NCI-H69 (cell line): ENCODE measurements around the gene DLX3.
A peak's percentile ranks its signal among the peaks of the same experiment; 100 is the strongest.
"Not testable (repeated sequence)": the region's sequence is repeated elsewhere in the genome, so short reads cannot be mapped to it uniquely, and the experiment has no call there.

Experiments used
- DNase-seq: peaks from one replicate; lab custom pipeline; 2025; lab: John Stamatoyannopoulos, UW

Gene DLX3

GRCh38 chr17:49995055-49995738, at the start of gene DLX3:
Gene DLX3 (minus strand): TSS chr17:49995224. CDS start chr17:49994998, 226 bp downstream.
- DNase-seq = peak; percentile 98

- no peak for DNase-seq
These were observed 49.5 kb upstream of the DLX3 start for GRCh38 chr17:50044483-50044882.

- DNase-seq = no peak
These were observed 48.5 kb upstream of the DLX3 start for GRCh38 chr17:50043290-50044148.

GRCh38 chr17:50042211-50042610, 47.2 kb upstream of the DLX3 start:
- no peak for DNase-seq

GRCh38 chr17:50040496-50040895, 45.5 kb upstream of the DLX3 start:
- not testable (repeated sequence) for DNase-seq

GRCh38 chr17:50039058-50039457, 44.0 kb upstream of the DLX3 start:
- DNase-seq = no peak

DNA sequence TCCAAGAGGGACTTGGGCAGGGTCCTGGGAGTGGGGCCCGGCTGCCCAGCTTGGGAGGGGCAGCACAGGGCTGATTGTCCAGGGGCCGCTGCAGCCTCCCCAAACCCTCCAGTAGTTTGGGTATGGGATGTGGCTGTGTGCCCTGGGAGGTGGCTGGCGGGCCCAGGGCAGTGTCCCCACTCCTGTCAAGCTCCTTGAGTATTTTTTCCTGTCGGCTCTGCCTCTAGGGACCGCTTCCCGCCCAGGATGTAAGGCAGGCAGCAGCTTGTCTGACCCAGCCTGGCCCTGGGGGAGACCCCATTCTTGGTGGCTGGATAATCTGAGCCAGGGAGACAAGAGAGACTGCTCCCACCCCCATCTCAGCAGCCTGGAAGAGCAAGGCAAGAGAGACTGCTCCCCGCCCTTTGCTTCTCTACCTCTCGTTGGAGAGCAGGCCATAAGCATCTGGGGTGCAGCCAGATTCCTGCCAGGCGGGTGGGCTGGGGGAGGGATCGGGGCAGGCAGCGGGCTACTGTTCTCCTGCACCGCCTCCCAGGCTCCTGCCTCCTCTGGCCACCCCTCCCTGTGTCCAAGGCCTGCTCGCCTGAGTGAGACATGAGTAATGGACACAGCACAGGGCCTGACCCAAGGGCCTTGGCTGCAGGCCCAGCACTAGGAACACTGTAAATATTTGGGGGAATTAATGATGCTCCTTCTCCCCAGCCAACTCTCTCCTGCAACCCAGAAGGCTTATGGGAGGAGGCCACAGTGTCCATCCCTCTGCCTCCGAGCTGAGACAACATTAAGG, 42.5 kb upstream of the DLX3 start:
- DNase-seq = peak; percentile 63

DNA sequence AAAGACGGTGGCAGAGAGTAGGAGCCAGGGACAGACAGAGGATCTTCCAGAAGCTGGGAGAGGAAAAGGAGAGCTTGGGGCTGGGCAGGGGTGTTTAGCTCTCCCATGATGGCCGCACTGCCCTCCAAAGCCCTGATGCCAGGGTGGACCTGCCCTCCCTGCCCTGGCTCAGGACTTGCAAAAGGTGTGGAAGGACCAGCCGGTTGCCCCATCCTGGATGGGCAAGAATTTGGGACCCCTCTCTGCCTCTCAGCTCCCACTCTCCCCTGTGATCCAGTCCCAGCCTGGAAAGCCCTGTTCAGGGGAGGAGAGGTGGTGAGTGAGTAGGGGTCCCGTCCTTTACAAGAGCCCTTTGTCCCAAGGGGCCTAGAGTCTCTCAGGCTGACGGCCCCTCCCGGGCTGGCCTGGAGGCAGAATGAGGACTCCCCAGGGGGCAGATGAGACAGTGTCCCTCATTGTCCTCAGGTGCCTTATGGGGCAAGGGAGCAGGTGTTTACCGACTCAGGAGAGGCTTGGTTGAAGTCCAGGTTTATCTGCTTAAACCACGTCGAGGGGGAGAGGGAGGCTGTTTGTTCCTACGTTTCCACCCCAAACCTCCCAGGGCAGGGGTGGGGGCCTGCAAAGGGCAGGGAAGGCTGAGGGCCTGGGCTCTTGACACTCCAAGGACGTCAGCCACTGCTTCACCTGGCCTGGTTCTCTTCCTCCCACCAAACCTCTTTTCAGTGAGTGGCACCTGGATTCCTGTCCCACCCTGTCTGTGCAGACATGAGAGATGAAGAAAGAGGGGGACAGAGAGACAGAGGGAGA, 41.6 kb upstream of the DLX3 start:
- DNase-seq = peak; percentile 80

GRCh38 chr17:50035945-50036344, 40.9 kb upstream of the DLX3 start:
- no peak for DNase-seq

DNA sequence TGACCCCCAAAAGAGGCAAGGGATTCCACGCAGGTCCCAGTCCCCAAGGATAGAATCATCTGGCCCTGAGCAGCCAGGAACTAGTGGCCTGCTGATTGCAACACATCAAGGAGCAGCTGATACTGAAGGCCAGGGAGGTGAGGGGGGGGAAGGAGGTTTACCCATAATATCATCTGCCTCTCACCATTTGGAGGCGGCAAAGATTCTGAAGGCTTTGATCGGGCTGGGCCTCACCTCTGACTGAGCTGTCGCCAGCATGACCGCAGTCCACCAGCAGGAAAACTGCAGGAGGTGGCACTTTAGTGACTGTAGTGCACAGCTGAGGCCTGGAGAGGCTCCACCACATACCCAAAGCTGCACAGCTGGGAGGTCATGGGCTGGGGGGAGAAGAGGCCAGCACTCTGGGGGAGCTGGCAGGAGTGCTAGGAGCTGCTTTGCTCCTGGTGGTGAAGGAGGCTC, 40.4 kb upstream of the DLX3 start:
- peak; percentile 71 for DNase-seq

GRCh38 chr17:50034498-50035364, 39.7 kb upstream of the DLX3 start:
- DNase-seq = no peak

DNA sequence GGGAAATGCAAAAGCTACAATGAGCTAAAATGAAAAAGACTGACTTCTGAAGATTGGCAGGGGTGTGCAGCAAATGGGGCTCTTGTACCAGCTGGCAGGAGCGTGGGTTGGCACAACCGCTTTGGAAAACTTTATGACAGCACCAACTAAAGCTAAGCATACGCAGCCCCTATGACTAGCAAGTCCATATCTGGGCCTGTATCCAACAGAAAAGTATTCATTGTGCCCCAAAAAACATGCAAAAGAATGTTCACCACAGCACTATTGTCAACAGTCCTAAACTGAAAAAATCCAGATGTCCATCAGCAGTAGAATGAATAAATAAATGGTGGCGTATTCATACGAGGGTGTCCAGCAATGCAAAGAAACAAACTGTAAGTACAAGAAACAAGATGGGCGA, 38.3 kb upstream of the DLX3 start:
- DNase-seq = no peak

DNA sequence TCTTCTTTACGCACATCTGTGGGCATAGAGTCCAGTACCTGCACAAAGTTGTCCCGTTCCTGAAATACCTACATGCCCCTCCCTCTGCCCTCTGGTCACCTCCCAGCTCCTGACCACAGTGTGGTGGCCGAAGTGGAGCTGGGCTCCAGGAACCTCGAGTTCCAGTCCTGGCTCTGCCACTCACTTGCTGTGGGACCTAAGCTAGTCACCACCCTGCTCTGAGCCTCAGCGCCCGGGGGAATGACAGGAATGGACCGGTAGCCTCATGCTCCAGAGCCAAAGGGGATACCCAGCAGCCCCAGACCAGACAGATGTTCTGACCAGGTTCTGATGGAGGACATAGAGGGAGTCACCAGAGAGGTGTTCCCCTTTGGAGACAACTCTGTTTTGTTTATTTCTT, 34.2 kb upstream of the DLX3 start:
- DNase-seq = no peak

DNA sequence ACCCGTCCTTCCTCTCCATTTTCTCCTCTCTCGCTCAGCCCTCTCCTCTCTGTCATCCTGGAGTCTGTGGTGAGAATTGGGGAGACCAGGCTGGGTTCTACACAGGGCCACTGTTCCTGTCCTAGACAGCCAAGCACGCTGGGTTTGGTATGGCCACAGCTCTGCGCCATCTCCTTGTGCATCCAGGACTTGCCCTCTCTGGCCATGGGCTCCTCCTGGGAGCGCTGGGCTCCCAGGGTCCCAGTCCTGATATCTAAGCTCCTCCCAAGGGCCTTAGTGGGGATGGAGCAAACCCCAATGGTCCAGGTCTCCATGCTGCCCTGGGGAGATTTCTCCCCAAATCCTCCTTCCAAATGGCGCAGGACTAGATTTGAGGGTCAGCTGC, 33.7 kb upstream of the DLX3 start:
- no peak for DNase-seq

DNA sequence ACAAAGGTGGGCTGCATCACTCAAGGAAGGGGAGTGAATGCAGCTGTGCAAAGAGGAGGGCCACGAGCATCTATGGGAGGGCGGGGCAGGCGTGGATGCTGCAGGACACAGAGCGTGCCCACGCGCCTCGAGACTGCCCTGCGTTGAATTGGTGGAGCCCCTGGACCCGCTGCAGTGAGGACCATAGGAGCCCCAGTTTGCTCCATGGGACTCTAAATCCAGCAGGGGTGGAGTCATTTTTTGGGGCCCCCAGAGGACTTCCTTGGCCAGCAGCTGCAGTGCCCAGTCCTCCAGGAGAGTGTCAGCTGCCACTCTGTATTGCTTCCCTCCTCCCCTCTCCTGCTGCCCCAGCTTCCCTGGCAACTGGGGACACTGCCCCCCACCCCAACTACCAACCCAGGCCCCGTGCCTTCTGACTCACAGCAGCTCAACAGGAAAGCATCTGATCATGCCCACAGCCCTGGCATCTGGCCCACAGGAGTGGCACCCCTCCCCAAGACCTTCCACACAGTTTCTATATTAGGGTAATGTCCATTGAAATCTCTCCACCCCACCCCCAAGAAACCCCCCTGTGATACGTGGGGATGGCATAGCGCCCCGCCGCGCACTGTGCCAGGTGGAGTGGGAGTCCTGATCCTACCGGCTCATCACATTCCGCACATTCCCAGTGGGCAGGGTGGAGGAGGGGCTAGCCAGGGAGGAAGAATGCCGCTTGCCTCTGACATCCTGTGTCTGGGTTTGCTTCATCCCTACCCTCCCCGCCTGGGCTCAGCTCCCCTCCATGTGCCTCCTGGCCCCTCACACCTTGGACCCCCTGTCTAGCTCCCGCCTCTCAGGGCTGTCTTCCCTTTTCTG, 33.1 kb upstream of the DLX3 start:
- DNase-seq = peak; percentile 67

- peak; percentile 83 for DNase-seq
These were observed 32.3 kb upstream of the DLX3 start for GRCh38 chr17:50027172-50027880.

DNA sequence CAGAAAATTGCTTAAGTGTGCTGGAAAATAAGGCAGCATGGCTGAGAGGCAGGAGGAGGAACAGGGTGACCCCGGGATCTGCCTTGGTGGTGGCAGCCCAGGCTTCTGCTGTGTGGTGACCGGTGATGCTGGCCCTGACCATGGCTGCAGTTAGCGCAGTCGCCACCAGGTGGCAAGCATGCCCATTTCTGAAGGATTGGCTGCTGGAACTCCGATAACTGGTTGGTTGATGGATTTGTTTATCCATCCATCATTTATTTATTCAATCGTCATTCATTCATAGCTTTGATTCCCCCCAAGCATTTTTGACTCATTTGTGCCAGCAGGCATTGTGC, 31.8 kb upstream of the DLX3 start:
- peak; percentile 79 for DNase-seq

GRCh38 chr17:50026046-50026675, 31.1 kb upstream of the DLX3 start:
- no peak for DNase-seq

DNA sequence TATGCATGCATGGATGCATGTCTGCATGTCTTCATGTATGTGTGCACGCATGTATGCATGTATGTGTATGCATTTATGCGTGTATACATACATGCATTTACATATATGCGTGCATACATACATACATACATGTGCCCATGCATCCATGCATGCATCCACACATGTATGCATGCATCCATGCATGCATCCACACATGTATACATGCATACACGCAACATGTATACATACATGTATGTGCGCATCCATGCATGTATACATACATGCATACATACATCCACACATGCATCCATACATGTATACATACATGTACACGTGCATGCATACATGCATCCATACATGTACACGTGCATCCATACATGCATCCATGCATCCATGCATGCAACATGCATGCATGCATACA, 29.8 kb upstream of the DLX3 start:
- DNase-seq = no peak
